PC-3 (cell line): ENCODE results near the gene KIF2A. TPM values are rescaled to one million over a fixed set of nuclear protein-coding genes. Genes with fewer than 3 reads are reported as not detected.

ENCODE experiments used
- ATAC-seq: fragments of 200-7000 bp; cut with Tn5 transposase; 2 replicates; pipeline ENCODE4 v1.9.1; 2020; ENCODE audit warnings: mild to moderate bottlenecking, moderate library complexity
- BruUV-seq: library from RNA; stranded (reverse); fragments of 400-500 nt; replicated peaks from 2 replicates; lab custom pipeline; 2021; lab: Mats Ljungman, UMichigan
- CTCF ChIA-PET: fragments of 300-600 bp; sonication (Branson Sonifier 250); formaldehyde crosslinking; loops from one replicate; lab custom pipeline; 2022; ENCODE audit warnings: antibody characterized with exemption; lab: Charles Lee
- POLR2A ChIA-PET: fragments of 300-600 bp; sonication (Branson Sonifier 250); formaldehyde crosslinking; loops from one replicate; lab custom pipeline; 2022; ENCODE audit warnings: antibody characterized with exemption; ENCODE audit not compliant: unreplicated experiment; lab: Charles Lee
- DNase-seq: peaks from one replicate; pipeline ENCODE4 v3.0.0-alpha.2; 2015
- H2AFZ ChIP-seq: fragments of 300-600 bp; sonication (generic); 2 replicates; pipeline ENCODE4 v1.6.0; 2016; ENCODE audit warnings: antibody characterized with exemption, low read length
- H3F3A ChIP-seq: fragments of 300-600 bp; sonication (generic); one replicate; pipeline ENCODE4 v1.6.0; 2017; ENCODE audit warnings: antibody characterized with exemption, low read length, control low read depth, mild to moderate bottlenecking; ENCODE audit not compliant: unreplicated experiment
- H3K27ac ChIP-seq: fragments of 300-600 bp; sonication (generic); 2 replicates; pipeline ENCODE4 v1.5.1; 2016; ENCODE audit warnings: mild to moderate bottlenecking, low read length
- H3K27me3 ChIP-seq: fragments of 300-600 bp; sonication (generic); 2 replicates; pipeline ENCODE4 v1.6.1; 2016; ENCODE audit warnings: low read length, mixed read lengths
- H3K36me3 ChIP-seq: fragments of 300-600 bp; sonication (generic); 2 replicates; pipeline ENCODE4 v1.6.1; 2016; ENCODE audit warnings: low read depth, mixed run types, low read length, mixed read lengths
- H3K4me1 ChIP-seq: fragments of 300-600 bp; sonication (generic); 2 replicates; pipeline ENCODE4 v1.5.1; 2016; ENCODE audit warnings: low read length; ENCODE audit not compliant: insufficient read depth
- H3K4me2 ChIP-seq: fragments of 300-600 bp; sonication (generic); 2 replicates; pipeline ENCODE4 v1.6.0; 2016; ENCODE audit warnings: low read length
- H3K4me3 ChIP-seq: fragments of 300-600 bp; sonication (generic); 2 replicates; pipeline ENCODE4 v1.5.1; 2016; ENCODE audit warnings: mild to moderate bottlenecking, low read length, mixed read lengths
- H3K79me2 ChIP-seq: fragments of 300-600 bp; sonication (generic); 2 replicates; pipeline ENCODE4 v1.6.1; 2017; ENCODE audit warnings: low read length, mixed read lengths
- H3K9ac ChIP-seq: fragments of 300-600 bp; sonication (generic); 2 replicates; pipeline ENCODE4 v1.6.0; 2016; ENCODE audit warnings: mild to moderate bottlenecking, low read length
- H3K9me2 ChIP-seq: fragments of 300-600 bp; sonication (generic); replicated peaks from 2 replicates; pipeline ENCODE4 v1.6.1; 2016; ENCODE audit warnings: mixed run types, low read length, mixed read lengths
- H3K9me3 ChIP-seq: fragments of 300-600 bp; sonication (generic); 2 replicates; pipeline ENCODE4 v1.6.1; 2016; ENCODE audit warnings: low read length, mixed read lengths
- H4K20me1 ChIP-seq: fragments of 300-600 bp; sonication (generic); 2 replicates; pipeline ENCODE4 v1.6.1; 2016; ENCODE audit warnings: low read length, mixed read lengths
- EZH2 ChIP-seq: fragments of 300-600 bp; sonication (generic); IDR thresholded peaks from one replicate; pipeline ENCODE4 v1.6.1; 2017; ENCODE audit warnings: antibody characterized with exemption, mild to moderate bottlenecking, low read length; ENCODE audit not compliant: unreplicated experiment
- EZH2phosphoT487 ChIP-seq: fragments of 300-600 bp; sonication (generic); IDR thresholded peaks from 2 replicates; pipeline ENCODE4 v1.6.1; 2018; ENCODE audit warnings: mild to moderate bottlenecking, antibody characterized with exemption, low read length, borderline replicate concordance
- intact Hi-C: fragments of 100-400 bp; cut with micrococcal nuclease; formaldehyde crosslinking; loops from 2 replicates; pipeline ENCODE4 v1.9.0; 2023
- total RNA-seq: library from RNA; depleted of rRNA; stranded (reverse); fragments of >200 nt; gene quantifications from 2 replicates; pipeline ENCODE4 v1.2.3, GENCODE V29; 2014
- TF ChIP-seq, protein P1 (sequence below): fragments of 300-600 bp; sonication (generic); conservative IDR thresholded peaks from 2 replicates; pipeline ENCODE4 v1.5.1; 2017; ENCODE audit warnings: antibody characterized with exemption, low read depth, mild to moderate bottlenecking, low read length

The KIF2A gene
- total RNA-seq, 1 experiment from 2014 or later = 26.4 TPM

DNA sequence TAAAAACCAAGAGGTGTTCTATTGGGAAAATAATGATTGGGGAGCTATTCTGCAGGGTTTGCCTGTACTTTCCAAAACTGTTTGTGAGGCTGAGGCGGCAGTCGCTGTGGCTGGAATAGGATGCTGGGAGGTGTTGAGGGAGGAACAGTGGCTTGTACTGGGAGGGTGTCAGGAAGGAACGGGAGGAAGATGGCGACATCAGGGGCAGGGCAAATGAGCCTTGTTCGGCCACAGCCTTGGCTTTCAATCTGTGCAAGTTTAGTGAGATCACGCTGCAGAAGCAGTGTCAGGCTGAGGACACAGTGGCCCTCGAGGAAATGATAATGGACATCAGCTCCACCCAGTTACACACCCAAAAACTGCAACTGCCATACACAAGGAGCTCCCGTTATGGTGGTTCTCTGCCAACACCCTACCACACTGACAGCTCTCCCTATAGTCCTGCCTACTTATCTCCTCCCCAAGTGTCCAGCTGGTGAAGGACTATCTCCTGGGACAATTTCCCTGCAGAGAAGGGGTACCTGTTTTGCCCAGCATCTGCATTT, 27.3 kb downstream of the KIF2A start:
- Histone ChIP-seq H3K27ac (no peak overlapping the region), H3K4me3 (no peak overlapping the region), H3K36me3 (no peaks in the 10 kb centered on the region), H3K4me2 (no peak overlapping the region), H3F3A (no peaks in the 10 kb centered on the region), H3K9me2 (no peaks in the 10 kb centered on the region), H3K4me1 (peaks cover 6% of the 10 kb centered on the region; the same call in 1 of the 2 replicates), H3K9ac (no peak overlapping the region), H3K27me3 (no peaks in the 10 kb centered on the region), H3K79me2 (peaks cover 31% of the 10 kb centered on the region), H2AFZ (no peak overlapping the region), H4K20me1 (0 out of 2 replicates have a peak, but pooled peaks cover 3% of the 10 kb centered on the region), H3K9me3 (no peaks in the 10 kb centered on the region)
- ChIA-PET POLR2A (no interaction called here), CTCF (no interaction called here)
- DNase-seq = no peak
- no peak for TF ChIP-seq EZH2phosphoT487
- TF ChIP-seq, protein P1, sequence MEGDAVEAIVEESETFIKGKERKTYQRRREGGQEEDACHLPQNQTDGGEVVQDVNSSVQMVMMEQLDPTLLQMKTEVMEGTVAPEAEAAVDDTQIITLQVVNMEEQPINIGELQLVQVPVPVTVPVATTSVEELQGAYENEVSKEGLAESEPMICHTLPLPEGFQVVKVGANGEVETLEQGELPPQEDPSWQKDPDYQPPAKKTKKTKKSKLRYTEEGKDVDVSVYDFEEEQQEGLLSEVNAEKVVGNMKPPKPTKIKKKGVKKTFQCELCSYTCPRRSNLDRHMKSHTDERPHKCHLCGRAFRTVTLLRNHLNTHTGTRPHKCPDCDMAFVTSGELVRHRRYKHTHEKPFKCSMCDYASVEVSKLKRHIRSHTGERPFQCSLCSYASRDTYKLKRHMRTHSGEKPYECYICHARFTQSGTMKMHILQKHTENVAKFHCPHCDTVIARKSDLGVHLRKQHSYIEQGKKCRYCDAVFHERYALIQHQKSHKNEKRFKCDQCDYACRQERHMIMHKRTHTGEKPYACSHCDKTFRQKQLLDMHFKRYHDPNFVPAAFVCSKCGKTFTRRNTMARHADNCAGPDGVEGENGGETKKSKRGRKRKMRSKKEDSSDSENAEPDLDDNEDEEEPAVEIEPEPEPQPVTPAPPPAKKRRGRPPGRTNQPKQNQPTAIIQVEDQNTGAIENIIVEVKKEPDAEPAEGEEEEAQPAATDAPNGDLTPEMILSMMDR = no peak
- no peak for TF ChIP-seq EZH2
- BruUV-seq = no TSS peak
- ATAC-seq = no peak
- intact Hi-C loops = no loop called here

DNA sequence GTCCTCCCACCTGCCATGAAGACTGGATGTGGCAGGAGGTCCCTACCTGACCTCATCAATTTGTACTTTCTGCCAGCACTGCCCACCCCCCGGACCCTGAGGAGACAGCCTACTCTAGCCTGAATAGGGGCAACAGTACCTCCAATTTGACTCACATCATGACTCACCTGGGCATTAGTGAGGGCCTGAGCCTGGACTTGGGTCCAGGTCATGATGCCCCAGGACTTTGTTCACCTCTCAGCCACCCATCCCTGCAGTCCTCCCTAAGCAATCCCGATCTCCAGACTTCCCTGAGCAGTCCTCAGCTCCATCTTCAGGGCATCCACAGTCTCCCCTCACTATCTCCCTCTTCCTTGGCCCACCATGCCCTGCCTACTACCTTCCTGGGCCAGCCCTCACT, 28.1 kb downstream of the KIF2A start:
- Histone ChIP-seq H3F3A (no peaks in the 10 kb centered on the region), H3K4me3 (no peak overlapping the region), H3K27ac (no peak overlapping the region), H3K79me2 (peaks cover 28% of the 10 kb centered on the region), H3K9me3 (no peaks in the 10 kb centered on the region), H3K9ac (no peak overlapping the region), H2AFZ (no peak overlapping the region), H3K27me3 (no peaks in the 10 kb centered on the region), H3K4me2 (no peak overlapping the region), H3K9me2 (no peaks in the 10 kb centered on the region), H4K20me1 (peaks cover 3% of the 10 kb centered on the region; the same call in 1 of the 2 replicates), H3K4me1 (peaks cover 6% of the 10 kb centered on the region; the same call in 1 of the 2 replicates), H3K36me3 (no peaks in the 10 kb centered on the region)
- TF ChIP-seq EZH2 (no peak), EZH2phosphoT487 (no peak)
- no TSS peak for BruUV-seq
- POLR2A ChIA-PET = no interaction called here
- CTCF ChIA-PET = no interaction called here
- no peak for ATAC-seq
- no peak for DNase-seq
- intact Hi-C loops = no loop called here

DNA sequence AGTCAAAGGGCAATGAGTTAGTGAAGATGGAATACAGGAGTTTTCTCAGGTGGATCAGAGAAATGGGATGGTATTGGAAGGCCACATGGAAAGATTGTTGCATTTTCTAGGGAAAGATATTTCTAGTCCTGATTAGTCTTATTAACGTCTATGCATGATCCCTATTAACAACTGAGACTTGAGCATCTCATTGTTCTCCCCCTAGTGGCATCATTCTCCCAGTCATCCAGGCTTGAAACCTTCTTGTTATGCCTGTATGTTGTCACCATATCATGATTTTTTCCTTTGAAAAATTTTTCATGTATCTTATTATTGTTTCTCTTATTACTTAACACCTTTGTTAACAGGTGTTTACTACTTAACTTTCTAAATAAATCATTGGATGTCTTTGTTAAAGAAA, 34.4 kb downstream of the KIF2A start:
- H3K9ac ChIP-seq = no peak overlapping the region
- TF ChIP-seq EZH2phosphoT487 = no peak
- TF ChIP-seq, protein P1 = peak; percentile 70
- no peaks in the 10 kb centered on the region for H3K9me3 ChIP-seq
- DNase-seq (peak; percentile 64), ATAC-seq (peak; percentile 73)
- H3K79me2 ChIP-seq = peaks cover 34% of the 10 kb centered on the region
- H2AFZ ChIP-seq = no peak overlapping the region
- no peaks in the 10 kb centered on the region for H3K27me3 ChIP-seq
- no peaks in the 10 kb centered on the region for H3F3A ChIP-seq
- no peaks in the 10 kb centered on the region; the same call in 1 of the 2 replicates for H4K20me1 ChIP-seq
- ChIA-PET POLR2A (no interaction called here), CTCF (interaction anchor here (0.6 kb wide), 1 partner anchor 49 kb away, joined by 3 read pairs; no protein-coding TSS in a partner anchor)
- no peaks in the 10 kb centered on the region for H3K9me2 ChIP-seq
- no TSS peak for BruUV-seq
- H3K36me3 ChIP-seq = no peaks in the 10 kb centered on the region
- H3K4me2 ChIP-seq = no peak overlapping the region
- no peak overlapping the region for H3K27ac ChIP-seq
- H3K4me3 ChIP-seq = no peak overlapping the region
- no peaks in the 10 kb centered on the region for H3K4me1 ChIP-seq
- intact Hi-C loops = no loop called here
